Neuron (in vitro differentiated cells): ENCODE measurements around the gene ALDH8A1.

ENCODE experiments used
- H2AFZ ChIP-seq: one replicate; pipeline ENCODE4 v1.6.1; 2013; ENCODE audit warnings: low read depth, mild to moderate bottlenecking, inconsistent platforms, low read length, moderate library complexity
- H3K27me3 ChIP-seq: one replicate; pipeline ENCODE4 v1.6.1; 2013; ENCODE audit warnings: low read length; ENCODE audit not compliant: insufficient read depth
- H3K36me3 ChIP-seq: one replicate; pipeline ENCODE4 v1.6.1; 2013; ENCODE audit warnings: low read length; ENCODE audit not compliant: insufficient read depth
- H3K4me1 ChIP-seq: one replicate; pipeline ENCODE4 v1.6.1; 2013; ENCODE audit warnings: low read length; ENCODE audit not compliant: insufficient read depth
- H3K4me3 ChIP-seq: 2 replicates; pipeline ENCODE4 v1.5.1; 2013; ENCODE audit warnings: mild to moderate bottlenecking, low read length, moderate library complexity
- H3K9me3 ChIP-seq: one replicate; pipeline ENCODE4 v1.6.1; 2013; ENCODE audit warnings: low read length

ALDH8A1 gene

GRCh38 chr6:134964451-134965203 is 14.7 kb upstream of the ALDH8A1 start:
- peaks cover 41% of the 10 kb centered on the region for H3K36me3 ChIP-seq
- H3K4me3 ChIP-seq, result no peak overlapping the region
- H3K4me1 ChIP-seq, result no peaks in the 10 kb centered on the region
- H3K9me3 ChIP-seq, result no peaks in the 10 kb centered on the region
- no peak overlapping the region for H2AFZ ChIP-seq
- H3K27me3 ChIP-seq, result no peaks in the 10 kb centered on the region

GRCh38 chr6:134962421-134962820 is 12.5 kb upstream of the ALDH8A1 start:
- Histone ChIP-seq H3K9me3 (peaks cover 4% of the 10 kb centered on the region), H3K27me3 (no peaks in the 10 kb centered on the region), H3K36me3 (peaks cover 44% of the 10 kb centered on the region), H2AFZ (no peak overlapping the region), H3K4me1 (no peaks in the 10 kb centered on the region), H3K4me3 (no peak overlapping the region)

DNA sequence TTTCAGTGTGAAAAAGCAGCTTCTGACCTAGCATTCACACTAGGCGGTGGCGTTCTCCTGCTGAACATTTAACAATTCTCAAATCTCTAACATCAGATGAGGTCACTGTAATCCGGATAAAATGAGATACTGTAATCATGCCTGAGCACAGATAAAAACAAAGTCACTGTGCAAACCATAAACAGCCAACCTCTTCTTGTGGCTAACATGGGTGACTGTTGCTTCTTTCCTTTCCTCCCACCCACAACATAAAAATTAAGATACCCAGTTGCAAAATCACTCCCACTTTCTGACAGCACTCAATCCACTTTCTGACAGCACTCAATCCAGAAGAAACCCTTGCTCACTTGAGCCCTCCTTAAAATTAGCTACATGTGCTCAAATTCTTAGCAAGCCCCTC is 11.5 kb upstream of the ALDH8A1 start:
- H3K27me3 ChIP-seq, result no peaks in the 10 kb centered on the region
- H2AFZ ChIP-seq, result no peak overlapping the region
- no peaks in the 10 kb centered on the region for H3K4me1 ChIP-seq
- no peak overlapping the region for H3K4me3 ChIP-seq
- H3K9me3 ChIP-seq, result peaks cover 4% of the 10 kb centered on the region
- peaks cover 42% of the 10 kb centered on the region for H3K36me3 ChIP-seq

DNA sequence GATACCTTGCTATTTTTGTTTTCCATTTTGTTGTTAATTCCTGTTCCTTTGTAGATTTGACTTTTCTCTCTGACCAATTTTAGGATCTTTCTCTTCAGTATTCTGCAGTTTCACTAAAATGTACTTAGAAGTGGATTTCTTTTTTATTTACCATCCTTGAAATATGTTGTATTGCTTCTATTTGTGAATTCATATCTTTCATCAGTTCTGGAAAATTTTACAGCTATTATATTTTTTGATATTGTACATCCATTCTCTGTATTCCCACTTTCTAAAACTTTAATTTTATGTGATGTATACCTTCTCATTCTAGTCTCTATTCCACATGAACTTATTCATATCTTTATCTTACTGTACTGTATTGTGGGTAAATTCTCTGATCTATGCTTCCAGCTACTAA is 9.7 kb upstream of the ALDH8A1 start:
- H3K9me3 ChIP-seq, result peaks cover 4% of the 10 kb centered on the region
- no peak overlapping the region for H3K4me3 ChIP-seq
- H3K36me3 ChIP-seq, result peaks cover 25% of the 10 kb centered on the region

GRCh38 chr6:134956676-134957075 is 6.8 kb upstream of the ALDH8A1 start:
- Histone ChIP-seq H2AFZ (no peak overlapping the region), H3K4me1 (no peaks in the 10 kb centered on the region), H3K36me3 (peaks cover 9% of the 10 kb centered on the region), H3K27me3 (no peaks in the 10 kb centered on the region), H3K4me3 (no peak overlapping the region), H3K9me3 (peaks cover 4% of the 10 kb centered on the region)

More for the DNA sequence above, 9.7 kb upstream of the ALDH8A1 start:
- Histone ChIP-seq H3K27me3 (no peaks in the 10 kb centered on the region), H2AFZ (no peak overlapping the region), H3K4me1 (no peaks in the 10 kb centered on the region)

DNA sequence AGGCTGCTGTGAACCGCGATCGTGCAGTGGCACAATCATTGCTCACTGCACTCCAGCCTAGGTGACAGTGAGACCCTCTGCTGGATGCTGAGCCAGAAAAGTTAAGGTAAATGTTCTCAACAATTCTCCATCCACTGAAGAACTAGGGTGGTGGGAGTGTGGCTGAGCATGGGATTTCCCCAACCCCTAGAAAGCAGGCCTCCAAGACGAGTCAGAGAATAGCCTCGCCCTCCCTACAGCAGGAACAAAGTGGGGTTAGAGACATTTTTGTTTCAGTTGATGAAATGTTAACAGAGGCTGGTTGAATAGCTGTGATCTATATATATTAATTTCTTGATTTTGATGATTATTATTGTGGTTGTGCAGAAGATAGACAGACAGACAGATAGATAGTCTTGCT is 6.1 kb upstream of the ALDH8A1 start:
- Histone ChIP-seq H2AFZ (no peak overlapping the region), H3K4me3 (no peak overlapping the region), H3K27me3 (no peaks in the 10 kb centered on the region)

GRCh38 chr6:134954272-134955000 is 4.5 kb upstream of the ALDH8A1 start:
- peaks cover 4% of the 10 kb centered on the region for H3K9me3 ChIP-seq
- no peak overlapping the region for H3K4me3 ChIP-seq
- no peaks in the 10 kb centered on the region for H3K27me3 ChIP-seq
- no peaks in the 10 kb centered on the region for H3K4me1 ChIP-seq
- H2AFZ ChIP-seq, result no peak overlapping the region
- H3K36me3 ChIP-seq, result peaks cover 5% of the 10 kb centered on the region

More for the DNA sequence above, 6.1 kb upstream of the ALDH8A1 start:
- H3K9me3 ChIP-seq, result peaks cover 4% of the 10 kb centered on the region
- H3K4me1 ChIP-seq, result no peaks in the 10 kb centered on the region
- peaks cover 5% of the 10 kb centered on the region for H3K36me3 ChIP-seq

DNA sequence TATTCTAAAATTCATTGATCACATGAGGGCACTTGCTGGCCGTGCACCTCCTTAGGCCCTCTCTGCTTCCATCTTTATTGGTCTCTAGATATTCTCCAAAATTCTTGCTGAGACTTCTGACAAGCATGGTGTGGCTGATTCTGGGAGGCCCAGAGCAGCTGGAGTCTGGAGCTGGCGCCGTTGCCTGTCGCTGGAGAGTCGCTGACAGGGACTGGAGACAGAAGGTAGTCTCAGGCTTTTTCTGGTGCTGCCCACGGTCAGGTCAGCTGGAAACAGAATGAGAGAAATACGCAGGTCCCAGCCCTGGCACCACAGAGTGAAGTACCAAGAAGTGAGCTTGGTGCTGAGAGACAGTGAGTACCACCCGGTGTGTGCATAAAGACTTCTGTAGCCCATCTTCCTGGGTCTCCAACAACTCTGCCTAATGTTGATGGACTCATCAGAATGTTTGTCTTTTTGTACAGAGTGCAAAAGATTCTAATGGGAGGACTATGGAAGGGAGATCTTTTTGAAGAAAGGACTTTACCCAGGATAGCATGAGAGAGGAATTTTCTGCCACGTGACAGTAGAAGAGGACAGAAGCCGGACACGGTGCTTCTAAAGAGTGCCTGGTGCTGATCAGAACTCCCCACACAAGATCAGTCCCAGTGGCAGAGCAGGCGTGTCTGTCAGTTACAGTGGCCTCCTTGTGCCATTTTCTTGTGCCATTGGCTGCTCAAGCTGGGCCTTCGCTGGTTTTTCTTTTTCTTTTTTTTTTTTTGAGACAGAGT is 1.8 kb upstream of the ALDH8A1 start:
- H3K4me1 ChIP-seq, result no peaks in the 10 kb centered on the region
- H3K9me3 ChIP-seq, result no peaks in the 10 kb centered on the region
- no peak overlapping the region for H2AFZ ChIP-seq
- no peak overlapping the region for H3K4me3 ChIP-seq
- H3K27me3 ChIP-seq, result no peaks in the 10 kb centered on the region
- no peaks in the 10 kb centered on the region for H3K36me3 ChIP-seq

DNA sequence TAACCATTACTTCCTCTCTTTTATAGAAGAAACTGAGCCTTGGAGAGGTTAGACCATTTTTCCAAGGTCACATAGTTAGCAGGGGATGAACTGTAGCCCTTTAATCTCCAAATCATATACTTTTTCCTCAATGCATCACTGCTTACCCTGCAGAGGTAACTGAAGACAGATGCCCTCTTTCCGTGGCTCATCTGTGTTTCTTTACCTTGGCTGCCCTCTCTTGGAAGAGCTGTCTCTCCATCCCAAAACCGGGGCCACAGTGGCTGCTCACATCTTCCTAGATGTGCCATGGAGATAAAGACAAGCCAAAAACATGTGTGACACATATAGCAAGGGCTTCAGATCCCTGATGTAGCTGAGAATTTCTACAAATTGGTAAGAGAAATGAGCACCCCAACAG is 581 bp upstream of the ALDH8A1 start:
- no peaks in the 10 kb centered on the region for H3K4me1 ChIP-seq
- H3K4me3 ChIP-seq, result no peak overlapping the region
- no peaks in the 10 kb centered on the region for H3K27me3 ChIP-seq
- no peaks in the 10 kb centered on the region for H3K36me3 ChIP-seq
- no peaks in the 10 kb centered on the region for H3K9me3 ChIP-seq
- no peak overlapping the region for H2AFZ ChIP-seq

GRCh38 chr6:134948691-134949090 is 1.2 kb downstream of the ALDH8A1 start:
- H3K4me3 ChIP-seq, result no peak overlapping the region
- H2AFZ ChIP-seq, result no peak overlapping the region
- no peaks in the 10 kb centered on the region for H3K27me3 ChIP-seq
- H3K9me3 ChIP-seq, result no peaks in the 10 kb centered on the region
- H3K36me3 ChIP-seq, result no peaks in the 10 kb centered on the region
- H3K4me1 ChIP-seq, result no peaks in the 10 kb centered on the region

DNA sequence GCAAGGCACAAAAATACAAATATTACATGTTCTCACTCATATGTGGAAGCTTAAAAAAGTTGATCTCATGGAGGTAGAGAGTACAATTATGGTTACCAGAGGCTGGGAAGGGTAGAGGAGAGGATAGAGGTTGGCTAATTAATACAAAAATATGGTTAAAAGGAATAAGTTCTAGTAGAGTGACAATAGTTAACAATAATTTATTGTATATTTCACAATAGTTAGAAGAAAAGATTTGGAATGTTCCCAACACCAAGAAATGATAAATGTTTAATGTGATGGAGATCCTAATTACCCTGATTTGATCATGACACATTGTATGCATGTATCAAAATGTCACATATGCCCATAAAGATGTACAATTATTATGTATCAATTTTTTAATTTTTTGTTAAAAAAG is 1.8 kb downstream of the ALDH8A1 start:
- Histone ChIP-seq H3K4me1 (no peaks in the 10 kb centered on the region), H3K36me3 (no peaks in the 10 kb centered on the region), H2AFZ (no peak overlapping the region), H3K27me3 (no peaks in the 10 kb centered on the region), H3K4me3 (no peak overlapping the region), H3K9me3 (no peaks in the 10 kb centered on the region)

DNA sequence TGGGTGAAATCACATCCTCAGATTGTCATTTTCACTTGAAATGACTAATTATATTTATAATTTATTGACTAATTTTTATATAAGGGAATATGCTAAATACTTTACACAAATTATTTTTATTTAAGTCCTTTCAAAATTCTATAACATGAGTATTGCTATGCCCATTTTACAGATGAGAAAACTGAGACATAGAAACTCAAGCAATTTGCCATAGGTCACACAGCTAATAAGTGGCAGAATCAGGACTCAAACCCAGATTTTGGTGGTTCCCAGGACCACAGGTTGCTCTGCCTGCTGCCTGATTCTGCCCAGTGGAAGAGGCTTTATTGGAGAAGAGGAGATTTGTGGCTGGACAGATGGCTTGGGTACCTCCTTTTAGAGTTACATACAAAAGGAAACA is 4.9 kb downstream of the ALDH8A1 start:
- Histone ChIP-seq H3K4me3 (no peak overlapping the region), H3K9me3 (no peaks in the 10 kb centered on the region)

DNA sequence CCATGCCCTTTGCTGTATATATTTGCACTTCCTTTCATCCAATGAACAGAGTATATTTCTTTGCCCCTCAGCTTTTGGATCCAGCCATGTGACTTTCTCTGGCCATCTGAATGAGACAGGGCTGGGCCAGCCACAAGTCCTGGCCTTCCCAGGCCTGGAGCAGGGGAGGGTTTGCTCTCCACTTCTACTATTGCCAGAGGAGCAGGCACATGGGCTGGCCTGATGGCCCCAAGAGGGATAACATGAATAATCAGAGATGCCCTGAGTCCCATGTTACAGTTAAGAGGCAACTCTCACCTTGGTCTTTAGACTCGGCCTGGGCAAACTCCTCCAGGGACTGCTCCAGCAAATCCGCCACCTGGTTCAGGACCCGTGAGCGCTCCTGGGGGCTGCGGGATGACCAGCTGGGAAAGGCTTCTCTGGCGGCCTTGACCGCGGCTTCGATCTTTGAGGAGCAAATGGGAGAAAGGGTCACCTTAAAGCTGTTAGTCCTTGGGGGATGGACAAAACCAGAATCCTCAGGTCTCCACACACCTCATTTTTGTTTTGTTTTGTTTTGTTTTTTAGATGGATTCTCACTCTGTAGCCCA is 6.3 kb downstream of the ALDH8A1 start:
- Histone ChIP-seq H3K27me3 (no peaks in the 10 kb centered on the region), H3K36me3 (no peaks in the 10 kb centered on the region), H3K4me3 (no peak overlapping the region), H3K9me3 (no peaks in the 10 kb centered on the region), H3K4me1 (no peaks in the 10 kb centered on the region), H2AFZ (no peak overlapping the region)

More for the DNA sequence above, 4.9 kb downstream of the ALDH8A1 start:
- Histone ChIP-seq H2AFZ (no peak overlapping the region), H3K4me1 (no peaks in the 10 kb centered on the region), H3K27me3 (no peaks in the 10 kb centered on the region), H3K36me3 (no peaks in the 10 kb centered on the region)
